A673 (cell line): ENCODE results near the gene METTL16.
"Not testable (repeated sequence)": the region's sequence is repeated elsewhere in the genome, so short reads cannot be mapped to it uniquely, and the experiment has no call there.

Experiments
- CTCF ChIP-seq: fragments of 300-800, 200-600 bp; sonication (generic); conservative IDR thresholded peaks from 2 replicates; pipeline ENCODE4 v1.5.1; 2017; ENCODE audit warnings: low read depth, mild to moderate bottlenecking, antibody characterized with exemption, low read length, moderate library complexity, mixed read lengths
- EZH2 ChIP-seq: fragments of 200-600 bp; sonication (generic); IDR thresholded peaks from 2 replicates; pipeline ENCODE4 v1.6.1; 2017; ENCODE audit warnings: borderline replicate concordance, low read depth, mild to moderate bottlenecking, mixed read lengths, antibody characterized with exemption, low read length; ENCODE audit not compliant: poor library complexity, severe bottlenecking

- not testable (repeated sequence) for TF ChIP-seq CTCF, EZH2
These were observed 25.0 kb downstream of the METTL16 start for GRCh38 chr17:2486709-2487108.
